ENCODE measurements around the gene DNAAF8. TPM values are rescaled to one million over a fixed set of nuclear protein-coding genes. Genes with fewer than 3 reads are reported as not detected.
"Not testable (repeated sequence)": the region's sequence is repeated elsewhere in the genome, so short reads cannot be mapped to it uniquely, and the experiment has no call there.

Gene DNAAF8
- polyA plus RNA-seq, 1 donor from 2014 or later: 3.4 TPM

GRCh38 chr16:4737545-4737944 lies 3.2 kb downstream of the DNAAF8 start:
- Histone ChIP-seq H3K9me2 (ENCODE audit: insufficient read depth, low read length) (no peaks in the 10 kb centered on the region), H3K36me3 (ENCODE audit: insufficient read depth, low read length) (no peaks in the 10 kb centered on the region), H2AFZ (ENCODE audit: low read depth, low read length) (no peak overlapping the region), H3K27ac (ENCODE audit: low read length) (no peak overlapping the region), H3K4me2 (ENCODE audit: low read length) (no peak overlapping the region), H3F3A (ENCODE audit: insufficient read depth, low read length, poor library complexity, severe bottlenecking) (no peaks in the 10 kb centered on the region), H3K4me3 (ENCODE audit: low read length) (no peak overlapping the region), H3K9ac (ENCODE audit: low read length) (no peak overlapping the region), H4K20me1 (ENCODE audit: insufficient read depth) (no peaks in the 10 kb centered on the region), H3K79me2 (replicated peaks; ENCODE audit: insufficient read depth, low read length) (peaks cover 9% of the 10 kb centered on the region), H3K9me3 (ENCODE audit: low read length) (no peaks in the 10 kb centered on the region), H3K27me3 (ENCODE audit: insufficient read depth, low read depth, low read length) (no peaks in the 10 kb centered on the region)
- TF ChIP-seq EP300 (conservative IDR thresholded peaks at IDR 0.05; ENCODE audit: poor library complexity, severe bottlenecking) (no peak), EZH2 (IDR thresholded peaks at IDR 0.05; ENCODE audit: borderline replicate concordance, insufficient read depth, low read length, poor library complexity, severe bottlenecking) (no peak), POLR2AphosphoS5 (IDR thresholded peaks at IDR 0.05) (no peak)

- not testable (repeated sequence) for H3K27ac ChIP-seq (ENCODE audit: low read length); H3K4me3 ChIP-seq (ENCODE audit: low read length); H3K9me3 ChIP-seq (ENCODE audit: low read length); H3K9me2 ChIP-seq (ENCODE audit: insufficient read depth, low read length); H3K9ac ChIP-seq (ENCODE audit: low read length); H3K36me3 ChIP-seq (ENCODE audit: insufficient read depth, low read length); H3F3A ChIP-seq (ENCODE audit: insufficient read depth, low read length, poor library complexity, severe bottlenecking); H3K4me2 ChIP-seq (ENCODE audit: low read length); H4K20me1 ChIP-seq (ENCODE audit: insufficient read depth); H3K27me3 ChIP-seq (ENCODE audit: insufficient read depth, low read depth, low read length); H3K79me2 ChIP-seq (replicated peaks; ENCODE audit: insufficient read depth, low read length); H2AFZ ChIP-seq (ENCODE audit: low read depth, low read length)
These were observed 4.0 kb downstream of the DNAAF8 start for GRCh38 chr16:4738370-4738769.

GRCh38 chr16:4743226-4743878 lies 9.0 kb downstream of the DNAAF8 start:
- Histone ChIP-seq H3K79me2 (replicated peaks; ENCODE audit: insufficient read depth, low read length) (no peaks in the 10 kb centered on the region), H3K27me3 (ENCODE audit: insufficient read depth, low read depth, low read length) (no peaks in the 10 kb centered on the region), H4K20me1 (ENCODE audit: insufficient read depth) (no peaks in the 10 kb centered on the region), H3K36me3 (ENCODE audit: insufficient read depth, low read length) (no peaks in the 10 kb centered on the region), H3F3A (ENCODE audit: insufficient read depth, low read length, poor library complexity, severe bottlenecking) (no peaks in the 10 kb centered on the region), H3K4me2 (ENCODE audit: low read length) (no peak overlapping the region), H3K9me2 (ENCODE audit: insufficient read depth, low read length) (no peaks in the 10 kb centered on the region), H3K4me3 (ENCODE audit: low read length) (no peak overlapping the region), H2AFZ (ENCODE audit: low read depth, low read length) (no peak overlapping the region), H3K27ac (ENCODE audit: low read length) (no peak overlapping the region), H3K9me3 (ENCODE audit: low read length) (no peaks in the 10 kb centered on the region), H3K9ac (ENCODE audit: low read length) (no peak overlapping the region)
- no peak for TF ChIP-seq RAD21 (conservative IDR thresholded peaks at IDR 0.05)
- TF ChIP-seq MXI1 (conservative IDR thresholded peaks at IDR 0.05; ENCODE audit: poor library complexity, severe bottlenecking): no peak
- no peak for TF ChIP-seq SMC3 (conservative IDR thresholded peaks at IDR 0.05; ENCODE audit: poor library complexity)
- TF ChIP-seq EP300 (conservative IDR thresholded peaks at IDR 0.05; ENCODE audit: poor library complexity, severe bottlenecking): no peak
- TF ChIP-seq POLR2AphosphoS5 (IDR thresholded peaks at IDR 0.05): no peak
- no peak for TF ChIP-seq CTCF (IDR thresholded peaks at IDR 0.05; ENCODE audit: poor library complexity, severe bottlenecking)
- no peak for TF ChIP-seq EZH2 (IDR thresholded peaks at IDR 0.05; ENCODE audit: borderline replicate concordance, insufficient read depth, low read length, poor library complexity, severe bottlenecking)
- TF ChIP-seq REST (IDR thresholded peaks at IDR 0.05; ENCODE audit: borderline replicate concordance): no peak
- TF ChIP-seq TAF1 (IDR thresholded peaks at IDR 0.05; ENCODE audit: low read depth): no peak
